Esophagus squamous epithelium (tissue), 5 donors: ENCODE results near the gene OR11A1. TPM values are rescaled to one million over a fixed set of nuclear protein-coding genes. Genes with fewer than 3 reads are reported as not detected.
A peak's percentile ranks its signal among the peaks of the same experiment; 100 is the strongest.

Source experiments
- DNase-seq: peaks from one replicate; lab custom pipeline; 2025; lab: John Stamatoyannopoulos, UW
- H3K27ac ChIP-seq, 4 donors: fragments of 200-600 bp; sonication (generic); one replicate each; pipeline ENCODE4 v1.5.1; 2016 to 2019; ENCODE audit warnings: mild to moderate bottlenecking in 1 of 4
- H3K27me3 ChIP-seq, 4 donors: fragments of 200-600 bp; sonication (generic); 1 replicate in 3 of 4; 2 replicates in 1 of 4; pipeline versions ENCODE4 v1.5.1 to v1.6.0; 2017 to 2021; ENCODE audit warnings: antibody characterized with exemption in 1 of 4
- H3K36me3 ChIP-seq, 3 donors: fragments of 200-600 bp; sonication (generic); one replicate each; pipeline ENCODE4 v1.5.1; 2016 to 2019
- H3K4me1 ChIP-seq, 3 donors: fragments of 200-600 bp; sonication (generic); one replicate each; pipeline ENCODE4 v1.5.1; 2017 to 2019
- H3K4me3 ChIP-seq, 4 donors: fragments of 200-600 bp; sonication (generic); 1 replicate in 3 of 4; 2 replicates in 1 of 4; pipeline ENCODE4 v1.5.1; 2016 to 2019; ENCODE audit warnings: mild to moderate bottlenecking in 2 of 4, moderate library complexity in 1 of 4
- H3K9me3 ChIP-seq, 3 donors: fragments of 200-600 bp; sonication (generic); one replicate each; pipeline ENCODE4 v1.5.1; 2016 to 2019
- CTCF ChIP-seq, 6 experiments: fragments of 450-650 bp in 4 of 6; fragments of 200-600 bp in 2 of 6; sonication (generic) in 2 of 6; IDR thresholded peaks; one replicate each; pipeline ENCODE4 v1.5.1; 2016 to 2019; ENCODE audit warnings: antibody characterized with exemption in 6 of 6, mild to moderate bottlenecking in 4 of 6, moderate library complexity in 4 of 6
- POLR2A ChIP-seq, 4 donors: fragments of 450-650 bp; IDR thresholded peaks; one replicate each; pipeline ENCODE4 v1.6.1; 2017; ENCODE audit warnings: antibody characterized with exemption in 4 of 4, mild to moderate bottlenecking in 4 of 4, moderate library complexity in 3 of 4
- WGBS, 2 donors: methylation state at CpG; one replicate each; pipeline ENCODE4 v1.1.5; 2018; 5-methylcytosine and 5-hydroxymethylcytosine counted together
- intact Hi-C: fragments of 100-400 bp; cut with DNase I; formaldehyde crosslinking; loops from one replicate; pipeline ENCODE4 v1.15.0; 2022
- total RNA-seq, 4 donors: library from RNA; depleted of rRNA; stranded (reverse); fragments of >200 nt; gene quantifications; one replicate each; pipeline ENCODE4 v1.1.0, GENCODE V29; 2016
- donor health status: DM: yes; HTN: yes; CAD: no.

OR11A1 gene
- total RNA-seq, 4 donors from 2014 or later = not detected

- Histone ChIP-seq H3K27me3 (no peaks in the 10 kb centered on the region), H3K4me3 (no peak within 1 kb of the TSS), H3K36me3 (no peaks in the 10 kb centered on the region), H3K4me1 (no peaks in the 10 kb centered on the region), H3K9me3 (no peaks in the 10 kb centered on the region), H3K27ac (no peak within 1 kb of the TSS)
- intact Hi-C loops = no loop called here
- TF ChIP-seq CTCF (IDR thresholded peaks at IDR 0.05) (no peak), POLR2A (IDR thresholded peaks at IDR 0.05) (no peak)
- DNase-seq = no peak
These were observed 61.5 kb downstream of the OR11A1 start, which contains the start of gene OR12D2 for GRCh38 chr6:29395331-29395730. Gene OR12D2 (plus strand): TSS chr6:29395631. CDS start chr6:29396700, 1,069 bp downstream.

- no peak for DNase-seq
- Histone ChIP-seq H3K27me3 (no peaks in the 10 kb centered on the region), H3K4me1 (no peaks in the 10 kb centered on the region), H3K27ac (no peak overlapping the region), H3K4me3 (no peak overlapping the region), H3K36me3 (no peaks in the 10 kb centered on the region), H3K9me3 (no peaks in the 10 kb centered on the region)
- TF ChIP-seq CTCF (IDR thresholded peaks at IDR 0.05) = no peak
- no peak for TF ChIP-seq POLR2A (IDR thresholded peaks at IDR 0.05)
- intact Hi-C loops = no loop called here
- 50% methylated on average over 4 of the region's 4 CpGs for WGBS, 2 donors
These were observed 68.3 kb downstream of the OR11A1 start for GRCh38 chr6:29388533-29388932.

GRCh38 chr6:29376003-29376402 lies 80.9 kb downstream of the OR11A1 start:
- Histone ChIP-seq H3K4me1 (no peaks in the 10 kb centered on the region), H3K9me3 (no peaks in the 10 kb centered on the region), H3K4me3 (no peak overlapping the region), H3K27ac (no peak overlapping the region), H3K36me3 (no peaks in the 10 kb centered on the region), H3K27me3 (no peaks in the 10 kb centered on the region)
- DNase-seq = no peak
- intact Hi-C loops = no loop called here
- TF ChIP-seq CTCF (IDR thresholded peaks at IDR 0.05) (peak in 1 of 6 experiments; percentile 13), POLR2A (IDR thresholded peaks at IDR 0.05) (no peak)

Other genes starting within 250 kb of the OR11A1 start
- not detected for gene OR14J1, start 155.4 kb downstream of the OR11A1 start, total RNA-seq
- gene OR5V1, start 88.2 kb downstream of the OR11A1 start, total RNA-seq = not detected
- gene OR12D3, start 81.8 kb downstream of the OR11A1 start, total RNA-seq = not detected
- not detected for gene OR12D2, start 61.4 kb downstream of the OR11A1 start, total RNA-seq
- not detected for gene OR12D1, start 42.1 kb downstream of the OR11A1 start, total RNA-seq
- gene OR10C1, start 17.8 kb downstream of the OR11A1 start, total RNA-seq = not detected
- gene OR2H1, start 84 bp upstream of the OR11A1 start, total RNA-seq = not detected
- gene MAS1L, start 30.9 kb upstream of the OR11A1 start, total RNA-seq = not detected
- 10 to 100 TPM in 1 of 4 donors, 1 to 10 TPM in 1, under 1 TPM in 1, not detected in 1; 0.76 to 11.1 (median 1.6) TPM for gene UBD, start 102.7 kb upstream of the OR11A1 start, total RNA-seq
- not detected for gene OR2H2, start 128.1 kb upstream of the OR11A1 start, total RNA-seq
- gene GABBR1, start 176.1 kb upstream of the OR11A1 start, total RNA-seq = 10 to 100 TPM in 2 of 4 donors, 1 to 10 TPM in 2; 4.1 to 19.5 (median 8.5) TPM
- not detected for gene MOG, start 200.0 kb upstream of the OR11A1 start, total RNA-seq
- gene ZFP57, start 224.1 kb upstream of the OR11A1 start, total RNA-seq = 1 to 10 TPM in 1 of 4 donors, not detected in 3; 2.4 TPM